Thoracic aorta (tissue), 2 donors: ENCODE data around the gene MFAP5. TPM values are rescaled to one million over a fixed set of nuclear protein-coding genes. Genes with fewer than 3 reads are reported as not detected.

Experiments
- ATAC-seq: fragments of 150-250 bp; one replicate; pipeline ENCODE4 v1.8.0; 2017; ENCODE audit warnings: low read depth; ENCODE audit not compliant: insufficient number of reproducible peaks, low FRiP score
- DNase-seq: peaks from one replicate; pipeline ENCODE4 v3.0.0-alpha.2; 2020; ENCODE audit warnings: low spot score
- H3K27ac ChIP-seq, 2 donors: fragments of 200-600 bp; sonication (generic); 1 replicate in 1 of 2; 2 replicates in 1 of 2; pipeline ENCODE4 v1.5.1; 2016; ENCODE audit warnings: mild to moderate bottlenecking in 2 of 2, moderate library complexity in 2 of 2
- H3K27me3 ChIP-seq: fragments of 200-600 bp; sonication (generic); replicated peaks from 2 replicates; pipeline ENCODE4 v1.6.0; 2016; ENCODE audit warnings: mild to moderate bottlenecking; ENCODE audit not compliant: insufficient read depth
- H3K36me3 ChIP-seq: fragments of 200-600 bp; sonication (generic); one replicate; pipeline ENCODE4 v1.5.1; 2016
- H3K4me1 ChIP-seq, 2 donors: fragments of 200-600 bp; sonication (generic); 1 replicate in 1 of 2; 2 replicates in 1 of 2; pipeline versions ENCODE4 v1.5.1 to v1.6.0; 2016; ENCODE audit warnings: low read depth in 2 of 2, mild to moderate bottlenecking in 1 of 2; ENCODE audit not compliant: control insufficient read depth in 1 of 2
- H3K4me3 ChIP-seq: fragments of 200-600 bp; sonication (generic); 2 replicates; pipeline ENCODE4 v1.5.1; 2016; ENCODE audit warnings: mild to moderate bottlenecking
- H3K9me3 ChIP-seq: fragments of 200-600 bp; sonication (generic); 2 replicates; pipeline ENCODE4 v1.5.1; 2016
- total RNA-seq, 2 donors: library from RNA; depleted of rRNA; stranded (reverse); fragments of >200 nt; gene quantifications; one replicate each; pipeline versions ENCODE4 v1.1.0 to v1.2.3, GENCODE V29; 2016
- TF ChIP-seq, protein P1 (sequence below): fragments of 200-600 bp; sonication (generic); IDR thresholded peaks from one replicate; pipeline ENCODE4 v1.5.1; 2019; ENCODE audit warnings: antibody characterized with exemption

MFAP5 gene
- total RNA-seq, 2 donors from 2014 or later: 158 to 186 TPM

DNA sequence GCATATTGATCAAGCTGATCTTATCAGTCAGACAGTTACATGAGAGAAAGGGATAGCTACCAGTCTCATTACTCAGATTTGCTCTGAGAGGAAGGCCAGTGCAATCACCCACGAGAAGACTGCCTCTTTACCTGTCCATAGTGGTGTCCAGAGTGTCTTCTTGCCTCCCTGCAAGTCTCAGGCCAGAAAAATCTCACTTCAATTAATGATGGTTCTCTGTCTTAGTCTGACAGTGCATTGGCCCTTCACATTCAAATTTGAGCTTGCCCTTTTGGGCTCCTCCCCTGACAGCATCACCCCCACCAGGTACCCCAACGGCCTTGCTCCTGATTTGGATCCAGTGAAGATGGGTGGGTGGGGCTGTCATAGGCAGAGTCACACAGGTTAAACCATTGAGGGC is 50.0 kb downstream of the MFAP5 start, which contains the start of gene AICDA:
TSS of gene AICDA (minus strand) at position 231 of the 400 bp plus-strand sequence. CDS start at position 139, 92 bp downstream.
- Histone ChIP-seq H3K36me3 (no peaks in the 10 kb centered on the region), H3K9me3 (no peaks in the 10 kb centered on the region), H3K4me1 (no peaks in the 10 kb centered on the region), H3K27ac (no peak within 1 kb of the TSS), H3K4me3 (no peak within 1 kb of the TSS), H3K27me3 (no peaks in the 10 kb centered on the region)
- TF ChIP-seq, protein P1, sequence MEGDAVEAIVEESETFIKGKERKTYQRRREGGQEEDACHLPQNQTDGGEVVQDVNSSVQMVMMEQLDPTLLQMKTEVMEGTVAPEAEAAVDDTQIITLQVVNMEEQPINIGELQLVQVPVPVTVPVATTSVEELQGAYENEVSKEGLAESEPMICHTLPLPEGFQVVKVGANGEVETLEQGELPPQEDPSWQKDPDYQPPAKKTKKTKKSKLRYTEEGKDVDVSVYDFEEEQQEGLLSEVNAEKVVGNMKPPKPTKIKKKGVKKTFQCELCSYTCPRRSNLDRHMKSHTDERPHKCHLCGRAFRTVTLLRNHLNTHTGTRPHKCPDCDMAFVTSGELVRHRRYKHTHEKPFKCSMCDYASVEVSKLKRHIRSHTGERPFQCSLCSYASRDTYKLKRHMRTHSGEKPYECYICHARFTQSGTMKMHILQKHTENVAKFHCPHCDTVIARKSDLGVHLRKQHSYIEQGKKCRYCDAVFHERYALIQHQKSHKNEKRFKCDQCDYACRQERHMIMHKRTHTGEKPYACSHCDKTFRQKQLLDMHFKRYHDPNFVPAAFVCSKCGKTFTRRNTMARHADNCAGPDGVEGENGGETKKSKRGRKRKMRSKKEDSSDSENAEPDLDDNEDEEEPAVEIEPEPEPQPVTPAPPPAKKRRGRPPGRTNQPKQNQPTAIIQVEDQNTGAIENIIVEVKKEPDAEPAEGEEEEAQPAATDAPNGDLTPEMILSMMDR: no peak
- ATAC-seq (no peak), DNase-seq (no peak)

DNA sequence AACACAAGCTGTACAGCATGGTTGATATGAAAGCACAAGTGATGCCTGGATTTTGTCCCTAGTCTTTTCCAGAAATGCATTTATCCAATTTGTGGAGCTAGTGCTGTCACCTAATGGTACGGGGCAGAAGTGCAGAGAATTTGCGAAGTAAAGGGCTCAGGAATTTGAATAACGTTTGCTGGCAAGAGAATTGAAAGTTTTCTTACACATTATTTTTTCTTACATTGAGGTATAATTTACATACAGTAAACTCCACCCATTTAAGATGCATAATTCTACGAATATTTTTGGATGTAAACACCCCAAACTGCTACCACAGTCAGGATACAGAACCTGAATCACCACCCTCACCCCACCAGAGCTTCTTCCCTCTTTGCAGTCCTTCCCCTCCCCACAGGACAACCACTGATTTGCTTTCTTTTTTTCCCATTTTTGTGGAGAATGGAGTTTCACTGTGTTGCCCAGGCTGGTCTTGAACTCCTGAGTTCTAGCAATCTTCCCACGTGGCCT is 53.5 kb downstream of the MFAP5 start:
- Histone ChIP-seq H3K27ac (no peak overlapping the region), H3K9me3 (no peaks in the 10 kb centered on the region), H3K4me1 (no peaks in the 10 kb centered on the region), H3K4me3 (peak overlapping the region; percentile 2), H3K36me3 (no peaks in the 10 kb centered on the region), H3K27me3 (no peaks in the 10 kb centered on the region)
- TF ChIP-seq, protein P1: peak; percentile 74
- no peak for DNase-seq
- ATAC-seq: no peak

DNA sequence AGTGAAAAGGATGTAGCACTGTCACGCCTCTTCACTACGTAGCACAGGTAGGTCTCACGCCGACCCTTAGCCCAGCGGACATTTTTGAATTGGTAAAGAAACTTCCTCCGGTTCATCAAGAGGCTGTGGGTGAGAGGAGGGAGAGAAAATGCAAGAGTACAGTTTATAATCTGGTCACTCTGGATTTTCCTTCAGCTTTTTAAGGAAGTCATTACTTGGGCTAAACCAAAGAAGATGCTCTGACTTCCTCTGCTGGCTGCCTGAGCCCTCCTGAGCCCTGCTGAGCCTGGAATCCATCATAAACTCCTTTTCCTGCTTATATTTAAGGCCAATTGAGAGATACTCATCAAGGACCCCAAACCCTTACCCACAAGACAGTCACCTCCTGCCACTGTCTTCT is 55.7 kb downstream of the MFAP5 start:
- ATAC-seq: no peak
- no peak for DNase-seq
- TF ChIP-seq, protein P1: no peak
- Histone ChIP-seq H3K4me3 (no peak overlapping the region), H3K27me3 (no peaks in the 10 kb centered on the region), H3K27ac (no peak overlapping the region), H3K36me3 (no peaks in the 10 kb centered on the region), H3K4me1 (no peaks in the 10 kb centered on the region), H3K9me3 (no peaks in the 10 kb centered on the region)

DNA sequence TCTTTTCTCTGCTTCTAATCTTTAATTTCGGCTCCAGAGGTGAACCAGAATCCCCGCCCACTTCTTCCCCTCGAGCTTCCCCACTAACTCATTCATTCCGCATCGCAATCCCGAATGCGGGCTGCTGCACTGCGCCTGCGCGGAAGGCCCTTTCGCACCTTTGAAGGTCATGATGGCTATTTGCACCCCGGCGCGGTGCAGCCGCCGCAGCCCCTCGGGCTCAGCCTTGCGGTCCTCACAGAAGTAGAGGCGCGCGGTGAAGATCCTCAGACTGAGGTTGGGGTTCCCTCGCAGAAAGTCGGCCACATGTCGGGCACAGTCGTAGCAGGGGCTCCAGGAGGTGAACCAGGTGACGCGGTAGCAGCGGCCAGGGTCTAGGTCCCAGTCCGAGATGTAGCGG is 57.6 kb downstream of the MFAP5 start:
- TF ChIP-seq, protein P1: no peak
- no peak for ATAC-seq
- no peak for DNase-seq

DNA sequence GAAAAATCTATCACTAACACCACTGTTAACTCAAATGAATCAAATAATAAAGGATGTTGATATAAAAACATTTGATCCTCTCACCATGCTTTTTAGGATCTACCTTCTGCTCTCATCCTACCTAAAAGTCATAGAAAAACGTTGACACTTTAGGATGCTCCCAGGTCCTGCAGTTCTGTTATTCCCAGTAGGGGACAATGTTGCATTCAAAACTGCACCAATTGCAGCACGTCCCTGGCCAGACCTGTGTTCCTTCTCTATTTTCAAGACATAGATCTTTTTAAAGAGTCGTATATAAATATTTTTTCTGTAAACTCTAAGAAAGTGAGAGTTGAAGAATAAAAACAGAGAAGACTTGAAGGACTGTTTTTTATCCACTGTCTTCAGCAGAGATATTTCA is 58.8 kb downstream of the MFAP5 start:
- ATAC-seq: no peak
- no peak for DNase-seq
- Histone ChIP-seq H3K27me3 (no peaks in the 10 kb centered on the region), H3K27ac (no peak overlapping the region), H3K4me3 (no peak overlapping the region), H3K9me3 (no peaks in the 10 kb centered on the region), H3K4me1 (no peaks in the 10 kb centered on the region), H3K36me3 (no peaks in the 10 kb centered on the region)
- TF ChIP-seq, protein P1: peak; percentile 12

More for the DNA sequence above, 57.6 kb downstream of the MFAP5 start:
- H3K9me3 ChIP-seq: no peaks in the 10 kb centered on the region
- no peak overlapping the region for H3K4me3 ChIP-seq
- H3K36me3 ChIP-seq: no peaks in the 10 kb centered on the region
- H3K4me1 ChIP-seq: no peaks in the 10 kb centered on the region
- H3K27me3 ChIP-seq: no peaks in the 10 kb centered on the region
- no peak overlapping the region for H3K27ac ChIP-seq
